Activated CD4-positive, alpha-beta T cell treated with anti-CD3 and anti-CD28 coated beads for 36 hours (primary cell): ENCODE results near the gene DCAF10. TPM values are rescaled to one million over a fixed set of nuclear protein-coding genes. Genes with fewer than 3 reads are reported as not detected.
"Not testable (repeated sequence)": the region's sequence is repeated elsewhere in the genome, so short reads cannot be mapped to it uniquely, and the experiment has no call there.

Experiments used
- ATAC-seq: fragments of 200-7000 bp; cut with Tn5 transposase; one replicate; pipeline ENCODE4 v1.10.0; 2021; ENCODE audit warnings: mild to moderate bottlenecking, moderate library complexity
- CTCF ChIA-PET: fragments of 350-600 bp; sonication (Branson Sonifier 250); formaldehyde crosslinking; loops from one replicate; lab custom pipeline; 2021; ENCODE audit warnings: antibody characterized with exemption; lab: Charles Lee
- POLR2A ChIA-PET: fragments of 350-600 bp; sonication (Branson Sonifier 250); formaldehyde crosslinking; loops from one replicate; lab custom pipeline; 2021; ENCODE audit warnings: antibody characterized with exemption, inconsistent platforms; lab: Charles Lee
- DNase-seq: peaks from one replicate; pipeline ENCODE4 v3.0.0-alpha.2; 2020
- H3K27ac Mint-ChIP-seq: one replicate; pipeline ENCODE4 v1.8.0; 2021; ENCODE audit warnings: mixed read lengths
- H3K27me3 Mint-ChIP-seq: one replicate; pipeline ENCODE4 v1.8.0; 2021; ENCODE audit warnings: mixed read lengths
- H3K36me3 Mint-ChIP-seq: one replicate; pipeline ENCODE4 v1.8.0; 2021; ENCODE audit warnings: low read depth, mixed read lengths
- H3K4me1 Mint-ChIP-seq: one replicate; pipeline ENCODE4 v1.8.0; 2021; ENCODE audit warnings: mixed read lengths
- H3K4me3 Mint-ChIP-seq: one replicate; pipeline ENCODE4 v1.8.0; 2021; ENCODE audit warnings: mild to moderate bottlenecking, moderate library complexity, mixed read lengths
- H3K9me3 Mint-ChIP-seq: one replicate; pipeline ENCODE4 v1.8.0; 2021; ENCODE audit warnings: low read depth, mixed read lengths
- intact Hi-C, 2 experiments: fragments of 100-400 bp; cut with DNase I in 1 of 2; cut with micrococcal nuclease in 1 of 2; formaldehyde crosslinking; loops; one replicate each; pipeline versions ENCODE4 v1.14.2 to v1.15.1; 2022 to 2024; cut with DNase I, micrococcal nuclease
- total RNA-seq, 2 experiments: library from RNA; stranded (reverse); gene quantifications; one replicate each; pipeline ENCODE4 v1.2.3, GENCODE V29; 2021

The DCAF10 gene
- total RNA-seq, 2 experiments from 2014 or later: 13.9 to 15.4 TPM

- ATAC-seq (no peak), DNase-seq (no peak)
- Mint-ChIP-seq H3K4me3 (no peak overlapping the region), H3K27me3 (no peaks in the 10 kb centered on the region), H3K9me3 (no peaks in the 10 kb centered on the region), H3K36me3 (no peaks in the 10 kb centered on the region), H3K27ac (no peak overlapping the region), H3K4me1 (peaks cover 2% of the 10 kb centered on the region)
- CTCF ChIA-PET: interaction anchor here (0.6 to 1.5 kb wide), 3 partner anchors 180 to 501 kb away, joined by 3 to 4 read pairs (median 3); no protein-coding TSS in a partner anchor
- intact Hi-C loops: loop anchor here in 1 of 2 experiments (10.0 kb wide), 3 partner anchors 154 to 424 kb away; partner anchors contain the start of genes POLR1E, TOMM5 and TRMT10B
- POLR2A ChIA-PET: no interaction called here
Observed at GRCh38 chr9:37908698-37909186, 108.1 kb downstream of the DCAF10 start.

GRCh38 chr9:37909326-37909725 lies 108.7 kb downstream of the DCAF10 start:
- ATAC-seq: no peak
- intact Hi-C loops: loop anchor here in 1 of 2 experiments (10.0 kb wide), 3 partner anchors 155 to 425 kb away; partner anchors contain the start of genes POLR1E, TOMM5 and TRMT10B
- DNase-seq: no peak
- Mint-ChIP-seq H3K27ac (no peak overlapping the region), H3K9me3 (no peaks in the 10 kb centered on the region), H3K27me3 (no peaks in the 10 kb centered on the region), H3K4me3 (no peak overlapping the region), H3K36me3 (no peaks in the 10 kb centered on the region), H3K4me1 (peaks cover 2% of the 10 kb centered on the region)
- ChIA-PET POLR2A (interaction anchor here (0.6 kb wide), 1 partner anchor 9 kb away, joined by 5 read pairs; no protein-coding TSS in a partner anchor), CTCF (interaction anchor here (0.7 to 1.5 kb wide), 2 partner anchors 14 to 179 kb away, joined by 3 to 4 read pairs; no protein-coding TSS in a partner anchor)

- not testable (repeated sequence) for H3K4me1 Mint-ChIP-seq, ATAC-seq, H3K27me3 Mint-ChIP-seq, H3K27ac Mint-ChIP-seq, DNase-seq, H3K9me3 Mint-ChIP-seq, H3K36me3 Mint-ChIP-seq, H3K4me3 Mint-ChIP-seq
- POLR2A ChIA-PET: interaction anchor here (0.6 kb wide), 1 partner anchor 9 kb away, joined by 5 read pairs; no protein-coding TSS in a partner anchor
- intact Hi-C loops: loop anchor here (5.0 to 10.0 kb wide), 6 partner anchors 155 to 522 kb away; partner anchors contain the start of genes POLR1E (in 1 of the 2), TOMM5 (in 1 of the 2) and TRMT10B (in 1 of the 2)
- CTCF ChIA-PET: interaction anchor here (0.7 kb wide), 1 partner anchor 14 kb away, joined by 3 read pairs; no protein-coding TSS in a partner anchor
Observed at GRCh38 chr9:37909836-37910235, 109.2 kb downstream of the DCAF10 start.

GRCh38 chr9:37910271-37910670 lies 109.7 kb downstream of the DCAF10 start:
- intact Hi-C loops: loop anchor here (5.0 kb wide), 3 partner anchors 177 to 522 kb away; no protein-coding TSS in a partner anchor
- Mint-ChIP-seq H3K9me3 (no peaks in the 10 kb centered on the region), H3K4me1 (no peaks in the 10 kb centered on the region), H3K36me3 (no peaks in the 10 kb centered on the region), H3K27me3 (no peaks in the 10 kb centered on the region), H3K4me3 (no peak overlapping the region), H3K27ac (no peak overlapping the region)
- ChIA-PET POLR2A (no interaction called here), CTCF (interaction anchor here (0.6 to 0.7 kb wide), 2 partner anchors 13 to 450 kb away, joined by 3 to 5 read pairs; no protein-coding TSS in a partner anchor)
- ATAC-seq: no peak
- DNase-seq: no peak

GRCh38 chr9:37911271-37911681 lies 110.7 kb downstream of the DCAF10 start:
- Mint-ChIP-seq H3K4me3 (no peak overlapping the region), H3K27ac (no peak overlapping the region), H3K4me1 (no peaks in the 10 kb centered on the region), H3K36me3 (no peaks in the 10 kb centered on the region), H3K27me3 (no peaks in the 10 kb centered on the region), H3K9me3 (no peaks in the 10 kb centered on the region)
- intact Hi-C loops: loop anchor here (5.0 kb wide), 3 partner anchors 176 to 521 kb away; no protein-coding TSS in a partner anchor
- ATAC-seq (no peak), DNase-seq (no peak)
- ChIA-PET POLR2A (no interaction called here), CTCF (interaction anchor here (0.5 to 1.5 kb wide), 10 partner anchors 8 to 522 kb away, joined by 3 to 10 read pairs (median 4); no protein-coding TSS in a partner anchor)

- Mint-ChIP-seq H3K4me1 (no peaks in the 10 kb centered on the region), H3K27ac (no peak overlapping the region), H3K27me3 (no peaks in the 10 kb centered on the region), H3K9me3 (no peaks in the 10 kb centered on the region), H3K4me3 (no peak overlapping the region), H3K36me3 (no peaks in the 10 kb centered on the region)
- POLR2A ChIA-PET: interaction anchor here (0.6 kb wide), 3 partner anchors 8 to 171 kb away, joined by 3 to 4 read pairs (median 3); no protein-coding TSS in a partner anchor
- DNase-seq (peak; percentile 88), ATAC-seq (peak; percentile 91)
- intact Hi-C loops: loop anchor here (1.0 to 5.0 kb wide), 10 partner anchors 155 to 519 kb away; partner anchors contain the start of gene SHB (in 2 of the 2)
- CTCF ChIA-PET: interaction anchor here (0.5 to 2.5 kb wide), 34 partner anchors 10 to 519 kb away, joined by 3 to 37 read pairs (median 3); partner anchors contain the start of genes POLR1E and SLC25A51
Observed at GRCh38 chr9:37913480-37914153, 113.0 kb downstream of the DCAF10 start.

- Mint-ChIP-seq H3K4me3 (no peak overlapping the region), H3K27me3 (no peaks in the 10 kb centered on the region), H3K27ac (no peak overlapping the region), H3K4me1 (no peaks in the 10 kb centered on the region), H3K9me3 (no peaks in the 10 kb centered on the region), H3K36me3 (no peaks in the 10 kb centered on the region)
- POLR2A ChIA-PET: no interaction called here
- intact Hi-C loops: loop anchor here (5.0 kb wide), 3 partner anchors 173 to 518 kb away; no protein-coding TSS in a partner anchor
- DNase-seq (no peak), ATAC-seq (no peak)
- CTCF ChIA-PET: interaction anchor here (0.5 to 2.5 kb wide), 30 partner anchors 10 to 518 kb away, joined by 3 to 37 read pairs (median 4); partner anchors contain the start of genes POLR1E and SLC25A51
Observed at GRCh38 chr9:37914154-37914551, 113.6 kb downstream of the DCAF10 start.

GRCh38 chr9:37914701-37915358 lies 114.2 kb downstream of the DCAF10 start:
- POLR2A ChIA-PET: no interaction called here
- intact Hi-C loops: loop anchor here (5.0 kb wide), 3 partner anchors 172 to 517 kb away; no protein-coding TSS in a partner anchor
- Mint-ChIP-seq H3K4me1 (no peaks in the 10 kb centered on the region), H3K4me3 (no peak overlapping the region), H3K27me3 (no peaks in the 10 kb centered on the region), H3K27ac (no peak overlapping the region), H3K9me3 (no peaks in the 10 kb centered on the region), H3K36me3 (no peaks in the 10 kb centered on the region)
- CTCF ChIA-PET: interaction anchor here (0.6 to 2.5 kb wide), 18 partner anchors 10 to 521 kb away, joined by 3 to 37 read pairs (median 4); partner anchors contain the start of genes SHB and SLC25A51
- ATAC-seq (no peak), DNase-seq (no peak)

- ChIA-PET POLR2A (no interaction called here), CTCF (interaction anchor here (0.6 to 2.5 kb wide), 6 partner anchors 8 to 1014 kb away, joined by 3 to 11 read pairs (median 3); no protein-coding TSS in a partner anchor)
- Mint-ChIP-seq H3K9me3 (no peaks in the 10 kb centered on the region), H3K4me3 (no peak overlapping the region), H3K27me3 (no peaks in the 10 kb centered on the region), H3K27ac (no peak overlapping the region), H3K4me1 (no peaks in the 10 kb centered on the region), H3K36me3 (no peaks in the 10 kb centered on the region)
- intact Hi-C loops: no loop called here
- DNase-seq (no peak), ATAC-seq (no peak)
Observed at GRCh38 chr9:37915911-37916470, 115.4 kb downstream of the DCAF10 start.

GRCh38 chr9:37916471-37917312 lies 116.1 kb downstream of the DCAF10 start:
- POLR2A ChIA-PET: no interaction called here
- H3K9me3 Mint-ChIP-seq: no peaks in the 10 kb centered on the region
- ATAC-seq (no peak), DNase-seq (no peak)
- no peaks in the 10 kb centered on the region for H3K27me3 Mint-ChIP-seq
- intact Hi-C loops: no loop called here
- no peaks in the 10 kb centered on the region for H3K36me3 Mint-ChIP-seq
- H3K27ac Mint-ChIP-seq: no peak overlapping the region
- H3K4me3 Mint-ChIP-seq: no peak overlapping the region
- H3K4me1 Mint-ChIP-seq: no peaks in the 10 kb centered on the region
- CTCF ChIA-PET: interaction anchor here (1.2 kb wide), 1 partner anchor 413 kb away, joined by 3 read pairs; no protein-coding TSS in a partner anchor
